ENCODE data around the gene NFATC3. TPM values are rescaled to one million over a fixed set of nuclear protein-coding genes. Genes with fewer than 3 reads are reported as not detected.
"Not testable (repeated sequence)": the region's sequence is repeated elsewhere in the genome, so short reads cannot be mapped to it uniquely, and the experiment has no call there.

Gene NFATC3
- total RNA-seq, 2 donors from 2014 or later, result 22.5 to 29.3 TPM

DNA sequence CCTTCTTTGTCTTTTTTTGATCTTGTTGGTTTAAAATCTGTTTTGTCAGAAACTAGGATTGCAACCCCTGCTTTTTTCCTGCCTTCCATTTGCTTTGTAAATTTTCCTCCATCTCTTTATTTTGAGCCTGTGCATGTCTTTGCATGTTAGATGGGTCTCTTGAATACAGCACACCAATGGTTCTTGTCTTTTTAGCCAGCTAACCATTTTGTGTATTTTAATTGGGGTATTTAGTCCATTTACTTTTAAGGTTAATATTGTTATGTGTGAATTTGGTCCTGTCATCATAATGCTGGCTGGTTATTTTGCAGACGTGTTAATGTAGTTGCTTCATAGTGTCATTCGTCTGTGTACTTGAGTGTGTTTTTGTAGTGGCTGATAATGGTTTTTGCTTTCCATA is 26.2 kb downstream of the NFATC3 start:
- no peak overlapping the region for H3K4me3 ChIP-seq
- intact Hi-C loops (cut with DNase I), result no loop called here
- no peaks in the 10 kb centered on the region for H3K9me3 ChIP-seq
- H3K27ac ChIP-seq, result no peak overlapping the region
- no peaks in the 10 kb centered on the region for H3K4me1 ChIP-seq
- no peak overlapping the region for H3K9ac ChIP-seq (ENCODE audit: low read depth in 2 of 2, low read length in 2 of 2)
- DNase-seq, result no peak
- TF ChIP-seq, protein P1, sequence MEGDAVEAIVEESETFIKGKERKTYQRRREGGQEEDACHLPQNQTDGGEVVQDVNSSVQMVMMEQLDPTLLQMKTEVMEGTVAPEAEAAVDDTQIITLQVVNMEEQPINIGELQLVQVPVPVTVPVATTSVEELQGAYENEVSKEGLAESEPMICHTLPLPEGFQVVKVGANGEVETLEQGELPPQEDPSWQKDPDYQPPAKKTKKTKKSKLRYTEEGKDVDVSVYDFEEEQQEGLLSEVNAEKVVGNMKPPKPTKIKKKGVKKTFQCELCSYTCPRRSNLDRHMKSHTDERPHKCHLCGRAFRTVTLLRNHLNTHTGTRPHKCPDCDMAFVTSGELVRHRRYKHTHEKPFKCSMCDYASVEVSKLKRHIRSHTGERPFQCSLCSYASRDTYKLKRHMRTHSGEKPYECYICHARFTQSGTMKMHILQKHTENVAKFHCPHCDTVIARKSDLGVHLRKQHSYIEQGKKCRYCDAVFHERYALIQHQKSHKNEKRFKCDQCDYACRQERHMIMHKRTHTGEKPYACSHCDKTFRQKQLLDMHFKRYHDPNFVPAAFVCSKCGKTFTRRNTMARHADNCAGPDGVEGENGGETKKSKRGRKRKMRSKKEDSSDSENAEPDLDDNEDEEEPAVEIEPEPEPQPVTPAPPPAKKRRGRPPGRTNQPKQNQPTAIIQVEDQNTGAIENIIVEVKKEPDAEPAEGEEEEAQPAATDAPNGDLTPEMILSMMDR (IDR thresholded peaks at IDR 0.05), result no peak
- H3K36me3 ChIP-seq, result no peaks in the 10 kb centered on the region
- no peaks in the 10 kb centered on the region for H3K27me3 ChIP-seq

GRCh38 chr16:68113059-68113761 is 28.0 kb downstream of the NFATC3 start:
- H3K4me3 ChIP-seq, result no peak overlapping the region
- no peaks in the 10 kb centered on the region for H3K4me1 ChIP-seq
- H3K9me3 ChIP-seq, result no peaks in the 10 kb centered on the region
- no peak overlapping the region for H3K27ac ChIP-seq
- DNase-seq, result no peak
- H3K36me3 ChIP-seq, result no peaks in the 10 kb centered on the region
- intact Hi-C loops (cut with DNase I), result no loop called here
- H3K9ac ChIP-seq (ENCODE audit: low read depth in 2 of 2, low read length in 2 of 2), result no peak overlapping the region
- no peaks in the 10 kb centered on the region for H3K27me3 ChIP-seq
- TF ChIP-seq, protein P1 (IDR thresholded peaks at IDR 0.05), result no peak

DNA sequence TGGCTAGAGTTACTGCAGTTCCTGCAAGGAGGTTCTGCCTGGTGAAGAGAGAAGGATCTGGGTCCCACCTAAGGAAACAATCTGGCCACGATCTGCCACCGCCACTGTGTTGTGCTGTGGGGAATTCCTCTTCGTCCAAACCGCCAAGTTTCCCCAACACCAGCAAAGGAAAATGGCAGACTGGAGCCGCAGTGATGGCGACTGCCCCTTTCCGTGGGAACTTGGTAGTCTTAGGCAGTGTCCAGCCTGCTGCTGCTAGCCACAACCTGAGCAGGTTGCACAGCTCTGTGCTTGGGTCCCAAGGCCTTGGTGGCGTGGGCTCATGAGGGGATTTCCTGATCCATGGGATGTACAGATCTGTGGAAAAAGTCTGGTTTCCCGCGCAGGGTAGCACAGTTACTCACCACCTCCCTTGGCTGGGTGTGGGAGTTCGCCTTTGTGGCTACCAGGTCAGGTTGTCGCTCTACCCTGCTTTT is 28.6 kb downstream of the NFATC3 start:
- DNase-seq, result no peak
- Histone ChIP-seq H3K27me3 (no peaks in the 10 kb centered on the region), H3K4me1 (no peaks in the 10 kb centered on the region), H3K36me3 (no peaks in the 10 kb centered on the region), H3K4me3 (no peak overlapping the region), H3K27ac (no peak overlapping the region), H3K9ac (ENCODE audit: low read depth in 2 of 2, low read length in 2 of 2) (no peak overlapping the region), H3K9me3 (no peaks in the 10 kb centered on the region)
- TF ChIP-seq, protein P1 (IDR thresholded peaks at IDR 0.05), result no peak
- intact Hi-C loops (cut with DNase I), result no loop called here

DNA sequence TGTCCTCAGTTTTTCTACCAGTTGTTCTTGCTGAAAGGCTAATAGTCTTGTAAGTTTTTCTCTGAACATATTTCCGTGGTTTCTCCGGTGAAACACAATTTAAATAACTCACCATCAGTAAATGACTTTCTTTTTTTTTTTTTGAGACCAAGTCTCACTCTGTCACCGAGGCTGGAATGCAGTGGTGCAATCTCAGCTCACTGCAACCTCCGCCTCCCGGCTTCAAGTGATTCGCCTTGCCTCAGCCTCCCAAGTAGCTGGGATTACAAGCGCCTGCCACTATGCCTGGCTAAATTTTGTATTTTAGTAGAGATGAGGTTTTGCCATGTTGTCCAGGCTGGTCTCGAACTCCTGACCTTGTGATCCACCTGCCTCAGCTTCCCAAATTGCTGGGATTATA is 29.8 kb downstream of the NFATC3 start:
- H3K4me3 ChIP-seq; H3K36me3 ChIP-seq; intact Hi-C loops (cut with DNase I); H3K4me1 ChIP-seq; DNase-seq; H3K27ac ChIP-seq; H3K27me3 ChIP-seq; H3K9ac ChIP-seq (ENCODE audit: low read depth in 2 of 2, low read length in 2 of 2); H3K9me3 ChIP-seq: not testable (repeated sequence)

GRCh38 chr16:68115851-68116250 is 30.7 kb downstream of the NFATC3 start:
- no peak overlapping the region for H3K4me3 ChIP-seq
- no peaks in the 10 kb centered on the region for H3K4me1 ChIP-seq
- H3K36me3 ChIP-seq, result no peaks in the 10 kb centered on the region
- H3K9me3 ChIP-seq, result no peaks in the 10 kb centered on the region
- no peaks in the 10 kb centered on the region for H3K27me3 ChIP-seq
- intact Hi-C loops (cut with DNase I), result no loop called here
- DNase-seq, result no peak
- no peak overlapping the region for H3K27ac ChIP-seq
- TF ChIP-seq, protein P1 (IDR thresholded peaks at IDR 0.05), result no peak
- no peak overlapping the region for H3K9ac ChIP-seq (ENCODE audit: low read depth in 2 of 2, low read length in 2 of 2)

DNA sequence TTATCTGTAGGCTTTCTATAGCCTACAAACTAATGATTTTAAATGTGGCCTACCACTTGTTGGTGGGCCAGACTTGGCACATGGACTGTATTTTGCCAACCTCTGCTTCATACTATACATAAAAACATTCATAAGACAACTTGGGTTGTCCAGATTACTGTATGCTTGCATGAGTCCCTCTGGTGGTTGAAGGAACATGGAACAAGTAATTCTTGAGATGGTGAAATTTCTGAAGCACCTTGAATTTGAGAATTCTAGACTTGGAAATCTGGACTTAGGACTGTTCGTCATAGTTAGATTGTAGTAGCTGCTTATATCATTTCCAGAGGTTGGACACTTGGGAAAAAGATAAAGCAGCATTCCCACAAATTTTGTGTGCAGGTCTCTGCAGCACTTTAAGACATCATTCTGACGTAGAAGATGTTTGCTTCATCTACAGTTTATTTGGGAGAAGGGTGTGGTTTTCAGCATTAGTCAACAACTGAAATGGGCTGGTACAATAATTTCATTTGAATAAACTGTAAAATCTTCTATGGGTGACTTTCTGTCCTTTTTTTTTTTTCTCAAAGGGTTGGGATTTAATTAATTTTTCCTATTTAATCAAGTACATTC is 31.2 kb downstream of the NFATC3 start:
- no peak overlapping the region for H3K27ac ChIP-seq
- no peaks in the 10 kb centered on the region for H3K36me3 ChIP-seq
- no peaks in the 10 kb centered on the region for H3K27me3 ChIP-seq
- H3K9ac ChIP-seq (ENCODE audit: low read depth in 2 of 2, low read length in 2 of 2), result no peak overlapping the region
- TF ChIP-seq, protein P1 (IDR thresholded peaks at IDR 0.05), result peak; percentile 50
- no peak overlapping the region for H3K4me3 ChIP-seq
- no peaks in the 10 kb centered on the region for H3K4me1 ChIP-seq
- H3K9me3 ChIP-seq, result no peaks in the 10 kb centered on the region
- intact Hi-C loops (cut with DNase I), result no loop called here
- no peak for DNase-seq
